Coronary artery (tissue), 2 donors: Measurements from ENCODE around the gene ABCC1.

ENCODE experiments used
- DNase-seq: peaks from one replicate; pipeline ENCODE4 v3.0.0-alpha.2; 2017; ENCODE audit warnings: low spot score
- H3K27ac ChIP-seq, 2 donors: fragments of 200-600 bp; sonication (generic); one replicate each; pipeline ENCODE4 v1.5.1; 2016 to 2019
- H3K4me3 ChIP-seq: fragments of 200-600 bp; sonication (generic); 2 replicates; pipeline ENCODE4 v1.5.1; 2016; ENCODE audit warnings: mild to moderate bottlenecking, moderate library complexity
- CTCF ChIP-seq: fragments of 200-600 bp; sonication (generic); IDR thresholded peaks from one replicate; pipeline ENCODE4 v1.5.1; 2019; ENCODE audit warnings: antibody characterized with exemption

The ABCC1 gene

GRCh38 chr16:15983898-15984297 lies 34.5 kb downstream of the ABCC1 start:
- Histone ChIP-seq H3K4me3 (no peak overlapping the region), H3K27ac (no peak overlapping the region)
- DNase-seq, result no peak

GRCh38 chr16:15985144-15985543 lies 35.7 kb downstream of the ABCC1 start:
- TF ChIP-seq CTCF, result no peak
- H3K27ac ChIP-seq, result no peak overlapping the region
- H3K4me3 ChIP-seq, result no peak overlapping the region
- DNase-seq, result no peak

More at GRCh38 chr16:15983898-15984297, 34.5 kb downstream of the ABCC1 start:
- no peak for TF ChIP-seq CTCF

GRCh38 chr16:15986261-15986660 lies 36.8 kb downstream of the ABCC1 start:
- no peak overlapping the region for H3K4me3 ChIP-seq
- no peak for TF ChIP-seq CTCF
- DNase-seq, result no peak
- no peak overlapping the region for H3K27ac ChIP-seq

GRCh38 chr16:15988268-15989013 lies 39.0 kb downstream of the ABCC1 start:
- Histone ChIP-seq H3K27ac (peak overlapping the region; percentile 68 to 76), H3K4me3 (no peak overlapping the region)
- no peak for TF ChIP-seq CTCF
- no peak for DNase-seq

GRCh38 chr16:15990902-15991301 lies 41.5 kb downstream of the ABCC1 start:
- no peak for TF ChIP-seq CTCF
- H3K27ac ChIP-seq, result no peak overlapping the region
- no peak overlapping the region for H3K4me3 ChIP-seq
- DNase-seq, result no peak

- Histone ChIP-seq H3K27ac (peak overlapping the region in 1 of 2 donors; percentile 74), H3K4me3 (no peak overlapping the region)
- no peak for TF ChIP-seq CTCF
- DNase-seq, result no peak
Observed at GRCh38 chr16:15993128-15993527, 43.7 kb downstream of the ABCC1 start.

- Histone ChIP-seq H3K4me3 (no peak overlapping the region), H3K27ac (peak overlapping the region; percentile 41 to 74)
- DNase-seq, result no peak
- TF ChIP-seq CTCF, result no peak
Observed at GRCh38 chr16:15993541-15993940, 44.1 kb downstream of the ABCC1 start.
